ENCODE measurements around the gene KRT16. TPM values are rescaled to one million over a fixed set of nuclear protein-coding genes. Genes with fewer than 3 reads are reported as not detected.

KRT16 gene
- total RNA-seq, 1 donor from 2014 or later: not detected

DNA sequence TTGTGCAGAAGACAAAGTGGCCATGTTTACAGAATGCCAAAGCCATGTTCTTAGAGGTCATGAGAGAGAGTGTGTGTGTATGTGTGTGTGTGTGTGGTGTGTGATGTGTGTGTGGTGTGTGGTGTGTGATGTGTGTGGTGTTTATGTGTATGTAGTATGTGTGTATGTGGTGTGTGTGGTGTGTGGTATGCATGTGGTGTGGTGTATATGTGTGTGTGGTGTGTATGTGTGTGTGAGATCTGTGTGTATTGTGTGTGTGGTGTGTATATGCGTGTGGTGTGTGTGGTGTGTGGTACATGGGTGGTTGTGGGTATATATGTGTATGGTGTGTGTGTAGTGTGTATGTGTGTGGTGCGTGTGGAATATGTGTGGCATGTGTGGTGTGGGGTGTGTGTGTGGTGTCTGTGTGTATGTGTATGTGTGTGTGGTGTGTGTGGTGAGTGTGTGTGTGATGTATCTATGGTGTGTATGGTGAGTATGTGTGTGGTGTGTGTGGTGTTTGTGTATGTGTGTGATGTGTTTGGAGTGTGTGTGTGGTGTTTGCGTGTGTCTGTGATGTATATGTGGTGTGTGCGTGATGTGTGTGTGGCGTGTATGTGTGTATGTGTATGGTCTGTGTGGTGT lies 20.0 kb upstream of the KRT16 start:
- Histone ChIP-seq H3K27me3 (no peaks in the 10 kb centered on the region), H3K4me2 (no peak overlapping the region), H3K4me3 (no peak overlapping the region), H3F3A (ENCODE audit: low read depth) (peaks cover 8% of the 10 kb centered on the region), H3K27ac (no peak overlapping the region), H3K36me3 (no peaks in the 10 kb centered on the region), H2AFZ (replicated peaks) (no peak overlapping the region), H3K9ac (no peak overlapping the region), H4K20me1 (ENCODE audit: low read depth) (no peaks in the 10 kb centered on the region), H3K79me2 (ENCODE audit: low read depth) (no peaks in the 10 kb centered on the region), H3K4me1 (no peaks in the 10 kb centered on the region), H3K9me3 (ENCODE audit: low read depth) (no peaks in the 10 kb centered on the region)
- no peak overlapping the region for H3K4me3 Mint-ChIP-seq
- no peak overlapping the region for H3K27ac Mint-ChIP-seq
- H3K36me3 Mint-ChIP-seq: no peaks in the 10 kb centered on the region
- DNase-seq (ENCODE audit: low spot score): no peak
- no peaks in the 10 kb centered on the region for H3K9me3 Mint-ChIP-seq
- H3K4me1 Mint-ChIP-seq: peaks cover 9% of the 10 kb centered on the region
- no peak for TF ChIP-seq EZH2phosphoT487 (IDR thresholded peaks at IDR 0.05)
- no peak for TF ChIP-seq CTCF (IDR thresholded peaks at IDR 0.05)
- TF ChIP-seq EZH2 (IDR thresholded peaks at IDR 0.05): no peak
- H3K27me3 Mint-ChIP-seq (ENCODE audit: insufficient read depth, low read depth): no peaks in the 10 kb centered on the region

DNA sequence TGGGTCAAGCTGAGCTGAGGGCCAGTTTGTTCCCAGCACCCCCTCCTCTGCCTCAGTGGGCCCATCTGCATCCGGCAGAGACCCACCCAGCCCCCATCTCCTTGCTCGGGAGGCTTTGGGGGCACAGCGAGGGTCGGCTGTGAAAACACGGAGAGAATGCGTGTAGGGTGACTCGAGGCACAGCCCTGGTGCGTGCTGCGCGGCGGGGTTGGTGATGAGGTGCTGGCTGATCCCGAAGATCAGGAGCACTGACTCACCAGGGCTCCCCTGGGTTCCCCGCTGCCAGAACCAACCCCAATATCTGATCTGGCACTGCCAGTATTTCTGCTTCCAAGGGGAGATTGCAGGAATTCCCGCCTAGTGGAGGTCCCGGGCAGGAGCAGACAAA lies 19.3 kb upstream of the KRT16 start:
- H2AFZ ChIP-seq (replicated peaks): no peak overlapping the region

DNA sequence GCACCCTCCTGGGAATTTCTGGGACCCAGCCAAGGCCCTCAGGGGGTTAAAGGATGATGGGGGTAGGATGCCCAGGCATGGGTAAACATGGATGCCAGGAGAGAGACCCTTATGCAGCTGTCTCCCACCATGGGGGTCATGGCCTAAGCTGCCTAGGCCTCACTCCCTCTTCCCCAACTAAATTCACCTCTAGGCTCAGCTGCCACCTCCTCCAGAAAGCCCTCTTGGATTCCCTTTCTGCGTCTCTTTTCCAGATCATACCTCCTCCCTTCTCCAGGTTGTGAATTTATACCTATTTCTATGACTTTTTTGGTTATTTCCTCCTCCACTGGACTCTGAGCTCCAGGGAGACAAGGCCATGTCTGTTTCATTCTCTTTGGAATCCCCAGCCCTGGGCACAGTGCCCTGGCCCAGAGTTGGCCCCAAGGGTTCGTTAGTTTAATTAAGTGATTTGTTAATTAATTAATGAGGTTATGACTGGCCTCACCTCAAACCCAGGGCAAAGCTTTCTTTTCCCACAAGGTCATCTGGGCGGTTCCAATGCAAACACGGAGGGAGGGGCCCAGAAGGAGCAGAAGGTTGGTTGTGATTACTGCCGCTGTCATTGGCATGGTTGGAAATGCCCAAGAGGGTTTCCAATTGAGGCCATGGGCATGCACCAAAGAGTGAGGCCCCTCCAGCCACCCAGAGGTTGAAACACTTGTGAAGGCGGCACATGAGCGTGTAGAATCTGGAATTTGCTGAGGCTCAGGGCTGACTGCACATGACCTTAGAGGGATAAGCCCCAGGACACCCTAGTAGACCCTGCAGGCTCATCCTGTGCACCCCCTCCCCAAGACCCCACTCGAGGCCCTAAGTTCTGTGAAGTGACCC lies 18.7 kb upstream of the KRT16 start:
- H3K27me3 Mint-ChIP-seq (ENCODE audit: insufficient read depth, low read depth): no peaks in the 10 kb centered on the region
- TF ChIP-seq EZH2phosphoT487 (IDR thresholded peaks at IDR 0.05) (no peak), CTCF (IDR thresholded peaks at IDR 0.05) (no peak), EZH2 (IDR thresholded peaks at IDR 0.05) (no peak)
- H3K36me3 Mint-ChIP-seq: no peaks in the 10 kb centered on the region
- H3K27ac ChIP-seq: no peak overlapping the region
- H4K20me1 ChIP-seq (ENCODE audit: low read depth): no peaks in the 10 kb centered on the region
- no peaks in the 10 kb centered on the region for H3K27me3 ChIP-seq
- no peaks in the 10 kb centered on the region for H3K79me2 ChIP-seq (ENCODE audit: low read depth)
- no peak overlapping the region for H3K9ac ChIP-seq
- H3K27ac Mint-ChIP-seq: no peak overlapping the region
- no peaks in the 10 kb centered on the region for H3K4me1 ChIP-seq
- no peak overlapping the region for H3K4me3 ChIP-seq
- H3K9me3 ChIP-seq (ENCODE audit: low read depth): no peaks in the 10 kb centered on the region
- H3K4me3 Mint-ChIP-seq: no peak overlapping the region
- peaks cover 8% of the 10 kb centered on the region for H3F3A ChIP-seq (ENCODE audit: low read depth)
- peaks cover 14% of the 10 kb centered on the region for H3K4me1 Mint-ChIP-seq
- no peaks in the 10 kb centered on the region for H3K36me3 ChIP-seq
- no peaks in the 10 kb centered on the region for H3K9me3 Mint-ChIP-seq
- no peak overlapping the region for H2AFZ ChIP-seq (replicated peaks)
- no peak overlapping the region for H3K4me2 ChIP-seq
- no peak for DNase-seq (ENCODE audit: low spot score)

More for the DNA sequence above, 19.3 kb upstream of the KRT16 start:
- H3K4me1 Mint-ChIP-seq: peaks cover 12% of the 10 kb centered on the region
- Histone ChIP-seq H3K4me1 (no peaks in the 10 kb centered on the region), H3K9ac (no peak overlapping the region), H3K4me2 (no peak overlapping the region), H3K27me3 (no peaks in the 10 kb centered on the region), H3K4me3 (no peak overlapping the region), H3K79me2 (ENCODE audit: low read depth) (no peaks in the 10 kb centered on the region), H3K9me3 (ENCODE audit: low read depth) (no peaks in the 10 kb centered on the region), H4K20me1 (ENCODE audit: low read depth) (no peaks in the 10 kb centered on the region), H3F3A (ENCODE audit: low read depth) (peaks cover 8% of the 10 kb centered on the region), H3K27ac (no peak overlapping the region), H3K36me3 (no peaks in the 10 kb centered on the region)
- DNase-seq (ENCODE audit: low spot score): no peak
- H3K27me3 Mint-ChIP-seq (ENCODE audit: insufficient read depth, low read depth): no peaks in the 10 kb centered on the region
- H3K4me3 Mint-ChIP-seq: no peak overlapping the region
- H3K9me3 Mint-ChIP-seq: no peaks in the 10 kb centered on the region
- no peak for TF ChIP-seq EZH2 (IDR thresholded peaks at IDR 0.05)
- TF ChIP-seq EZH2phosphoT487 (IDR thresholded peaks at IDR 0.05): no peak
- no peak for TF ChIP-seq CTCF (IDR thresholded peaks at IDR 0.05)
- no peaks in the 10 kb centered on the region for H3K36me3 Mint-ChIP-seq
- H3K27ac Mint-ChIP-seq: no peak overlapping the region
